OCI-LY7 (cell line): Measurements from ENCODE around the gene PIGC.

ENCODE experiments used
- CTCF ChIP-seq: fragments of 200-600 bp; sonication (generic); conservative IDR thresholded peaks from 2 replicates; pipeline ENCODE4 v1.5.1; 2014; ENCODE audit warnings: mild to moderate bottlenecking, antibody characterized with exemption, low read length, moderate library complexity, mixed read lengths
- EZH2phosphoT487 ChIP-seq: fragments of 200-600 bp; sonication (generic); IDR thresholded peaks from 2 replicates; pipeline ENCODE4 v1.6.1; 2018; ENCODE audit warnings: low read depth, borderline replicate concordance, mild to moderate bottlenecking, mixed run types, antibody characterized with exemption, low read length, moderate library complexity, mixed read lengths

- TF ChIP-seq CTCF (no peak), EZH2phosphoT487 (no peak)
Observed at GRCh38 chr1:172416496-172417035, 27.3 kb downstream of the PIGC start.
